HG03139 (cell line): ENCODE data around the gene CAMTA1.

ENCODE experiments used
- ATAC-seq: cut with Tn5 transposase; IDR thresholded peaks from one replicate; pipeline ENCODE4 v1.9.1; 2021; ENCODE audit not compliant: unreplicated experiment

The CAMTA1 gene

GRCh38 chr1:6999826-7000225 lies 214.6 kb downstream of the CAMTA1 start:
- no peak for ATAC-seq

DNA sequence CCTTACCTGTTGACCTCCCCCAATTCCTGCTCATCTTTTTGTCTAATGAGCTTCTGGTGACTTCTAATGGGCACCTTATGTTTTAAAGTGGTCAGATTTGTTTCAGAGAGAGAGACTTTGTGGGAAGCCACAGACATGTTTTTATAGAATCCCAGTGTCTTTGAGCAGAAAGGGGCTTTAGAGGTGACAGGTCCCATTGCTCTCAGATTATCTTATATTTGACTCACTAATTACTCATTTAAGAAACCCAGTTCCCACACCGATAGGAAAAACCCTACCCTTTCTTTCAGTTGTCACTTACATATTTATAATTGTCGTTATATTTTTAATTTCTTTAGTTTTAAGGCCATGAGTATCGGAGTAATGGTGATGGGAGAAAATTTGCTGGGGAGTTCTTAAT lies 215.5 kb downstream of the CAMTA1 start:
- no peak for ATAC-seq

GRCh38 chr1:7002728-7003127 lies 217.5 kb downstream of the CAMTA1 start:
- ATAC-seq = no peak

- no peak for ATAC-seq
Observed at GRCh38 chr1:7003676-7004075, 218.4 kb downstream of the CAMTA1 start.

DNA sequence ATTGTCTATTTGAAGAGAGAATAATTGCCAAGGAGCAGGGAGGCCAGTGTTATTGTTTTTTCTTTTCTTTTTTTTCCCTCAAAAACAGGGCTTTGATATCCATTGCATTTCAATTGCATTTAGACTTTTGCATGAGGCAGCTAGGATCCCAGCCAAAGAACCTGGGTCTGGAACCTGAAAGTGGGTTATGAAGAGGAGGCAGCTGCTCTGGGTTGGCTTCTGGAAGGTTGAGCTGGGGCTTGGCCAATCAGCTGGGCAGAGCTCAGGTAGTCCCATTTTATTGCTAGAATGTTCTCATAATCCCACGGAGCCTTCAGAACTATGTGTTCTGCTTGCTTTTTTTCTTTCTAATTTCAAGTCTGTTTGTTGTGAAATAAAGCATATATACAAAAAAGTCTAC lies 218.9 kb downstream of the CAMTA1 start:
- ATAC-seq = no peak

DNA sequence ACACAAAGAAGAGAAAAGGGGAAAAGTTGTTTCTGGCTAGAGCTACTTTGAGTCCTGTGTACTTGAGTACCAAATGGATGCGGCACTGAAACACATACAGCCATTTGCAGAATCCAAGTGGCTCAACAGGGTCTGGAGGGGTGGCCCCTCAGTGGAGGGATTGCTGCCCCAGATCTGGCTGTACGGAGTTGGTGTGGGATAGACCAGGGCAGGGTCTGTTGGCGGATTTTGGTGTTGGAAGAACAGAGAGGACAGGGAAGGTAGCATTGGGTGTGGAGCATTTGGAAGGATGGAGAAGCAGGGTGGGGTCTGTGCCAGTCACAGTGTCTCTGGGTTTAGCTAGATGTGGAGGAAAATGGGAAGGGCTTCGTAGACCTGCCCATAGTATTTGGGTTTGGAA lies 220.5 kb downstream of the CAMTA1 start:
- ATAC-seq = no peak

- ATAC-seq = no peak
Observed at GRCh38 chr1:7006996-7007871, 222.0 kb downstream of the CAMTA1 start.

GRCh38 chr1:7007902-7008301 lies 222.6 kb downstream of the CAMTA1 start:
- ATAC-seq = no peak

DNA sequence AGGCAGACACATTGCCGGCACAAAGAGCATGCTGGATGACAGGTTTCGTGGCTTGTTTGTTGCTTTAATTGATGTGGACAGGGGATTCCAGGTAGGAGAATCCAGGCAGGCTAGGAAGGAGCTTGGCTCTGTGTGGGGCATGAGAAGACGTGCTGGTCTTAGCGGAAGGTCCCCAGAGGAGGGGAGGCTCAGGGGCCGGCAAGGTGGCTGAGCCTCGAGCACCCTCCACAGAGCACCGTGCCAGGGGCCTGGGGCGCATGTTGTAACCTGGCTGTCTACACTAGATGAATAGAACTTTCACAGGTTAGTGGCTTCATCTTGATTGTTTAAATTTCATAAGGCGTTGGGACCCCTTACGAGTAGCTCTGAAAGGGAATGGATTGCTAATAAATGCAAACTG lies 223.1 kb downstream of the CAMTA1 start:
- no peak for ATAC-seq

DNA sequence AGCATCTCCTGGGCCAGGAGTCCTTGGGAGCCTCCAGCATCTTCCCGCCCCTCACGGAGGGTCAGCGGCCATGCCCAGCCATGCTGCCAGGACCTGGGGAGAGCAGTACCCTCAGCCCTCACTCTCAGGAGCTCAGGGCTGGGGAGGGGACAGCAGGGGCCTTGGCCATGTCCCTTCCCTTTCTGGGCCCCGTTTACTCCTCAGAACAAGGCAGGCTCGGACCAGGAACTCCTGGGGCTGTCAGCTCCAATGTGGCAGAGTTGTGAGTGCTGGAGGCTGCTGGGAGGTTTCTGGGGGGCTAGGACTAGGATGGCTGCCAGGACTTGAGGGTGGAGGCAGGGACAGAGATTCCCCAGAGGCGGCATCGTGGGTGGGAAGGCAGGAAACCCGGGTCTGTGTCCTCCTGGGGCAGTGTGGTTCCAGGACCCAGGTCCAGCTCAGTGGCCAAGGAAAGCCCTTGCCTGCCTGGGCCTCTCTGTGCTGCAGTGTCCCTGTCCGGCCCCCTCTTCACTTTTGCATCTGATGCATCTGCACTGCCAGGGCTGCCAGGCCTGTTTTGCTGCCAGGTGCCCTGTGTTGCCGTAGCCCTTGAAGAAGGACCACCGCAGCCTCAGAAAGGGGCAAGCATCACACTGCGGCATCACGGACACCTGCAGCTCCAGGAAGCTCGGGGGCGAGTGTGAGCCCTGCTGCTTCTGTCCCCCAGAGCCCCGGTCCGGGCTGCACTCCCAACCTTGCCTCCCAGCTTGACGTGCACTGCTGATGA lies 223.9 kb downstream of the CAMTA1 start:
- ATAC-seq = no peak

- ATAC-seq = no peak
Observed at GRCh38 chr1:7009741-7010525, 224.7 kb downstream of the CAMTA1 start.

DNA sequence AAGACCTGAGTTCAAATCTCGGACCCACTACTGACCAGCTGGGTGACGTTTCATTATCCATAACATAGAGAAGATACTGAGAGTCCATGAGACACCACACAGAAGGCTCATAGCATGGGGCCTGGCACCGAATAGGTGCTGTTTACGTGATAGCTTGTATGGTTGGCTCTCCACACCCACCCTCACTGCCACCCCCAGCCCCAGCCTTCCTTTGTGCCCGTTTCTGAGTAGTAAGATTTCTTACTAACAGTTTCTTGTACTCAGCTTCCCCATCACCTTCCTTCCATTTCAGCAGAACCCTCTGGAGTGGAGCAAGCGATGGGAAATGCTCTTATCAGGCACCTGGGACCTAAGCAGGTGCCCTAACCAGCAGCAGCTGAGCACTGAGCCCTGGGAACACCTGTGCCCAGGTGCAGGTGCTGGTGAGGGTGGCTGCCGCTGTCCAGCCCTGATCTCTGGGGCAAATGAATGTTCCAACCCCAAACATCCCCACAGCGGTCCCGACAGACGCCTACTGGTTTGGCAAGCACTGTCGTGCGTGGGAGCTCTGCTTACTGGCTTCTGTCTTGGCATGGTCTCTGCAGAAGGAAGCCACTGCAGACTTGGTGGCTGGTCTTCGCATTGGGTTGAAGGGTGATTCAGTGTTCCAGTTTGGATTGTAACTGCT lies 225.4 kb downstream of the CAMTA1 start:
- ATAC-seq = no peak

GRCh38 chr1:7011826-7012225 lies 226.6 kb downstream of the CAMTA1 start:
- ATAC-seq = no peak

GRCh38 chr1:7012461-7012924 lies 227.2 kb downstream of the CAMTA1 start:
- no peak for ATAC-seq

DNA sequence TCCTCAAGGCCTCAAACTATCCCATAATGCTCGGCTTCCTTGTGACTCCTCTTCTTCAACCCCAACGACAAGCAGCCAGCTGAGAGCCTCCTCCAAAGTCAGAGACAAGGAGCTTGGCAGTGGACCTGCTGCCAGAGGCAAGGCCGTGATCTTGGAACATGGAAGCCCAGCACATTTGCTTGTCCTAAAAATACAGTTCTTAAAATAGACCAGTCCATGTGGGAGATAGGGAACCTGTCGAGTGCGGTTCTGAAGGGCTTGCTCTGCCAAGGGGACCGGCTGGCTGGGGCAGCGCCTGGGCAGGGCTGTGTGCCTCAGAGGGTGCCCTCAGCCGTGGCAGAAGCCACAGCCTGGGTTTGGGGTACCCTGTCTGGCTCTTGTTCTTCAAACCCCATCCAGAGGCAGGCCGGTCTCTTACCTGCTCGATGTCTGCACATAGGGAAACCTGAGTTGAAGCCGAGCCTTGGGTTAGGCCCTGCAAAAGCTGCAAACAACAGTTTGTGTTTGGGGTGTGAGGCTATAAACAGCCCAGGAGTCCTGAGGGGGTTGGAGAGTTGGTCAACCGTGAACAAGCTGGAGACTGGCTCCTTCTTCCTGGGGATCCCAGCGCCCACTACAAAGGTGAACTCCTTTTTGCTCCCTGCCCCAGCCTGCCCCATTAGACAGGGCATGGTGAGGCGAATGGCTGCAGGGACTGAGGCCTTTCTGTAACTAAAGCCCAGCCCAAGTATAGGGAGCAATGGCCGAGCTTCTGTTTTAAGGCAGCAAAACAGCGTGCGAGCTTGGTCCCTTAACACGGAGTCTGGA lies 228.8 kb downstream of the CAMTA1 start:
- no peak for ATAC-seq

DNA sequence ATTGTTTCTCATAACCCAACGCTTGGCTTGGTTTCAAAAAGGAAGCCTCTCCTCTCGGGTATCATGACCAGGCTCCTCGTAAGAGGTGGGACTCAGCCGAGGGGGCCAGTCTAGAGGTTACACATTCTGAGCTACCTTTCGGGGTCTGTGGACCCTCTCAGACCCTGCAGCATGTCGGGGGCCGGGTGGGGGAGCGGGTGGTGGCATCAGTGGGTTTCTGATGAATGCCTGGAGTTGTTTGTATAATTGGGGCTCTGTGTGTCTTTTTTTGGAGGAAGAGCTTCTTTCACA lies 229.3 kb downstream of the CAMTA1 start:
- ATAC-seq = no peak

- ATAC-seq = no peak
Observed at GRCh38 chr1:7015022-7015421, 229.8 kb downstream of the CAMTA1 start.

DNA sequence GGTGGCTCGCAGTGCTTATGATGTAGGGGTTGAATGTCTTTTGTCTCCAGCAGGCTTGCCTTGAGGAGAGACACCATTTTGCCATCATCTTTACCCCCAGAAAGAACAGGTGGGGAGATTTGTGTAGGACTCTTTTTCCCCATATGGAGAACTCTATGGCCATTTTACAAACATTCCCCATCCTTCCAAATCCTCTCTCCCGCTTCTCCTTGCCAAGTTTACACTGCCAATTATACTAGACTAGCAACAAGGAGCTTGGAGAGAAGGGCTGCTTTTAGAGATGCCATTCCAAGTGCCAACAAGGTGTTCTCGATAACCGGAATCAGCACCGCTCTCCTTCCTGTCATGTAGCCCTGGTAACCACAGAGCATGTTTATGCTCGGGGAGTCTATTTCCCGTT lies 233.1 kb downstream of the CAMTA1 start:
- no peak for ATAC-seq

GRCh38 chr1:7018826-7019225 lies 233.6 kb downstream of the CAMTA1 start:
- no peak for ATAC-seq

GRCh38 chr1:7019510-7019909 lies 234.3 kb downstream of the CAMTA1 start:
- no peak for ATAC-seq
